ENCODE measurements around the gene THBS3. TPM values are rescaled to one million over a fixed set of nuclear protein-coding genes. Genes with fewer than 3 reads are reported as not detected.
A peak's percentile ranks its signal among the peaks of the same experiment; 100 is the strongest.
"Not testable (repeated sequence)": the region's sequence is repeated elsewhere in the genome, so short reads cannot be mapped to it uniquely, and the experiment has no call there.

THBS3 gene
- total RNA-seq, 2 experiments from 2014 or later, result 25.5 to 26.1 TPM

GRCh38 chr1:155196893-155197638 lies 10.6 kb downstream of the THBS3 start:
- H3K36me3 Mint-ChIP-seq (ENCODE audit: low read depth), result peaks cover 5% of the 10 kb centered on the region
- no peak for TF ChIP-seq CTCF (IDR thresholded peaks at IDR 0.05)
- H3K9me3 ChIP-seq (ENCODE audit: control insufficient read depth in 1 of 2, insufficient read depth in 1 of 2, low read length in 2 of 2), result no peaks in the 10 kb centered on the region
- peaks cover 27% of the 10 kb centered on the region for H3K4me1 Mint-ChIP-seq (ENCODE audit: low read depth)
- H3K4me1 ChIP-seq (ENCODE audit: insufficient read depth, low read length), result peaks cover 35% of the 10 kb centered on the region
- intact Hi-C loops (cut with DNase I, micrococcal nuclease), result no loop called here
- no peak for ATAC-seq (ENCODE audit: poor library complexity)
- ChIA-PET CTCF (no interaction called here), POLR2A (no interaction called here)
- H3K27me3 ChIP-seq (ENCODE audit: control insufficient read depth in 1 of 2, insufficient read depth in 2 of 2, low read length in 2 of 2), result no peaks in the 10 kb centered on the region
- H3K27me3 Mint-ChIP-seq, result no peaks in the 10 kb centered on the region
- no peak overlapping the region for H3K27ac ChIP-seq (ENCODE audit: low read depth in 1 of 2, low read length in 2 of 2)
- no peaks in the 10 kb centered on the region for H3K9me3 Mint-ChIP-seq
- H3K4me3 ChIP-seq (ENCODE audit: low read length), result no peak overlapping the region
- H3K36me3 ChIP-seq (ENCODE audit: insufficient read depth, low read length), result no peaks in the 10 kb centered on the region
- no peak overlapping the region for H3K27ac Mint-ChIP-seq
- H3K4me3 Mint-ChIP-seq, result no peak overlapping the region
- DNase-seq, result peak in 1 of 14 experiments; percentile 27

GRCh38 chr1:155196103-155196892 lies 11.4 kb downstream of the THBS3 start:
- Mint-ChIP-seq H3K27me3 (no peaks in the 10 kb centered on the region), H3K4me1 (ENCODE audit: low read depth) (peaks cover 27% of the 10 kb centered on the region), H3K27ac (peak overlapping the region; percentile 96), H3K4me3 (peak overlapping the region; percentile 74), H3K9me3 (no peaks in the 10 kb centered on the region), H3K36me3 (ENCODE audit: low read depth) (peaks cover 5% of the 10 kb centered on the region)
- H3K27me3 ChIP-seq (ENCODE audit: control insufficient read depth in 1 of 2, insufficient read depth in 2 of 2, low read length in 2 of 2), result no peaks in the 10 kb centered on the region
- H3K4me1 ChIP-seq (ENCODE audit: insufficient read depth, low read length), result peaks cover 38% of the 10 kb centered on the region
- POLR2A ChIA-PET, result no interaction called here
- ATAC-seq (ENCODE audit: poor library complexity) (no peak), DNase-seq (peak in 1 of 14 experiments; percentile 24)
- H3K9me3 ChIP-seq (ENCODE audit: control insufficient read depth in 1 of 2, insufficient read depth in 1 of 2, low read length in 2 of 2), result no peaks in the 10 kb centered on the region
- intact Hi-C loops (cut with DNase I, micrococcal nuclease), result no loop called here
- H3K36me3 ChIP-seq (ENCODE audit: insufficient read depth, low read length), result no peaks in the 10 kb centered on the region
- no peak overlapping the region for H3K4me3 ChIP-seq (ENCODE audit: low read length)
- no peak for TF ChIP-seq CTCF (IDR thresholded peaks at IDR 0.05)
- CTCF ChIA-PET, result no interaction called here
- H3K27ac ChIP-seq (ENCODE audit: low read depth in 1 of 2, low read length in 2 of 2), result no peak overlapping the region

- Histone ChIP-seq H3K27me3 (ENCODE audit: control insufficient read depth in 1 of 2, insufficient read depth in 2 of 2, low read length in 2 of 2) (no peaks in the 10 kb centered on the region), H3K27ac (ENCODE audit: low read depth in 1 of 2, low read length in 2 of 2) (no peak overlapping the region), H3K36me3 (ENCODE audit: insufficient read depth, low read length) (no peaks in the 10 kb centered on the region), H3K4me3 (ENCODE audit: low read length) (peak overlapping the region; percentile 62), H3K4me1 (ENCODE audit: insufficient read depth, low read length) (peaks cover 38% of the 10 kb centered on the region), H3K9me3 (ENCODE audit: control insufficient read depth in 1 of 2, insufficient read depth in 1 of 2, low read length in 2 of 2) (no peaks in the 10 kb centered on the region)
- intact Hi-C loops (cut with DNase I, micrococcal nuclease), result loop anchor here (1.0 to 2.0 kb wide), 3 partner anchors 11 to 19 kb away; partner anchors contain the start of gene MTX1 (in 1 of the 2)
- Mint-ChIP-seq H3K4me3 (peak overlapping the region; percentile 74), H3K36me3 (ENCODE audit: low read depth) (peaks cover 5% of the 10 kb centered on the region), H3K27ac (peak overlapping the region; percentile 96), H3K4me1 (ENCODE audit: low read depth) (peaks cover 27% of the 10 kb centered on the region), H3K27me3 (no peaks in the 10 kb centered on the region), H3K9me3 (no peaks in the 10 kb centered on the region)
- POLR2A ChIA-PET, result interaction anchor here (1.0 to 2.6 kb wide), 6 partner anchors 11 to 78 kb away, joined by 3 to 31 read pairs (median 10); partner anchors contain the start of genes CLK2, KRTCAP2, SCAMP3 and TRIM46
- DNase-seq, result no peak
- ATAC-seq (ENCODE audit: poor library complexity), result no peak
- TF ChIP-seq CTCF (IDR thresholded peaks at IDR 0.05), result no peak
- CTCF ChIA-PET, result interaction anchor here (1.1 to 3.6 kb wide), 7 partner anchors 12 to 55 kb away, joined by 3 to 23 read pairs (median 9); partner anchors contain the start of genes KRTCAP2, MTX1 and THBS3
Observed at GRCh38 chr1:155195201-155196102, 12.2 kb downstream of the THBS3 start.

GRCh38 chr1:155193991-155194240 lies 13.8 kb downstream of the THBS3 start:
- Histone ChIP-seq H3K4me1 (ENCODE audit: insufficient read depth, low read length) (peaks cover 38% of the 10 kb centered on the region), H3K27ac (ENCODE audit: low read depth in 1 of 2, low read length in 2 of 2) (peak overlapping the region; percentile 48 to 89), H3K4me3 (ENCODE audit: low read length) (peak overlapping the region; percentile 62)
- intact Hi-C loops (cut with DNase I, micrococcal nuclease), result loop anchor here (1.0 to 5.0 kb wide), 5 partner anchors 15 to 587 kb away; partner anchors contain the start of genes ADAR (in 1 of the 2) and MTX1 (in 1 of the 2)
- H3K27ac Mint-ChIP-seq, result peak overlapping the region; percentile 96
- not testable (repeated sequence) for H3K36me3 Mint-ChIP-seq (ENCODE audit: low read depth); H3K36me3 ChIP-seq (ENCODE audit: insufficient read depth, low read length); DNase-seq; H3K27me3 ChIP-seq (ENCODE audit: control insufficient read depth in 1 of 2, insufficient read depth in 2 of 2, low read length in 2 of 2); H3K27me3 Mint-ChIP-seq; H3K9me3 Mint-ChIP-seq; ATAC-seq (ENCODE audit: poor library complexity); H3K9me3 ChIP-seq (ENCODE audit: control insufficient read depth in 1 of 2, insufficient read depth in 1 of 2, low read length in 2 of 2)
- ChIA-PET POLR2A (interaction anchor here (0.6 to 3.6 kb wide), 16 partner anchors 13 to 1247 kb away, joined by 3 to 31 read pairs (median 4); partner anchors contain the start of genes DENND4B, KRTCAP2, MTX1 and PBXIP1), CTCF (interaction anchor here (0.9 to 3.6 kb wide), 14 partner anchors 13 to 715 kb away, joined by 3 to 34 read pairs (median 6); partner anchors contain the start of genes KRTCAP2, MTX1 and TRIM46)
- peaks cover 27% of the 10 kb centered on the region for H3K4me1 Mint-ChIP-seq (ENCODE audit: low read depth)
- H3K4me3 Mint-ChIP-seq, result peak overlapping the region; percentile 96
